K562 (cell line): ENCODE results near the gene MAP2. TPM values are rescaled to one million over a fixed set of nuclear protein-coding genes. Genes with fewer than 3 reads are reported as not detected.

Experiments
- BDP1 ChIP-seq: IDR thresholded peaks from 3 replicates; pipeline ENCODE4 v1.6.1; 2011; ENCODE audit not compliant: insufficient read length, insufficient read depth
- HMGN3 ChIP-seq: IDR thresholded peaks from 2 replicates; pipeline ENCODE4 v1.6.1; 2011; ENCODE audit warnings: borderline replicate concordance, low read depth, mild to moderate bottlenecking, mixed read lengths, low read length; ENCODE audit not compliant: insufficient read length; ENCODE audit errors: extremely low read depth
- NBN ChIP-seq: fragments of 450-650 bp; IDR thresholded peaks from 2 replicates; pipeline ENCODE4 v1.6.1; 2016; ENCODE audit warnings: low read depth, mild to moderate bottlenecking
- NONO ChIP-seq, 2 experiments: fragments of 200-400 bp in 1 of 2; fragments of 450-650 bp in 1 of 2; formaldehyde crosslinking in 1 of 2; IDR thresholded peaks; 2 replicates each; pipeline ENCODE4 v1.6.1; 2017; ENCODE audit warnings: low read depth in 2 of 2, mild to moderate bottlenecking in 2 of 2, moderate library complexity in 2 of 2, low read length in 1 of 2
- SAFB2 ChIP-seq: fragments of 200-400 bp; formaldehyde crosslinking; IDR thresholded peaks from 2 replicates; pipeline ENCODE4 v1.6.1; 2018; ENCODE audit warnings: borderline replicate concordance, low read length, low read depth, moderate library complexity; ENCODE audit not compliant: severe bottlenecking
- SREBF2 ChIP-seq: sonication (generic); formaldehyde crosslinking; IDR thresholded peaks from 2 replicates; pipeline ENCODE4 v1.4.0; 2020; ENCODE audit warnings: mild to moderate bottlenecking, missing genetic modification reagents
- polyA plus RNA-seq, 8 experiments: library from polyadenylated mRNA; depleted of rRNA in 4 of 8; stranded (reverse) in 5 of 8; unstranded in 3 of 8; fragments of >200 nt; fragmentation: Nextera tagmentation in 2 of 8; fragmentation: Illumina TruSeq in 1 of 8; extraction: Ambion mirVana in 2 of 8; extraction: Trizol in 1 of 8; gene quantifications; 2 replicates each; pipeline versions ENCODE4 v1.2.1 to v1.2.3, GENCODE V29; 2011 to 2014; ENCODE audit warnings: inconsistent platforms in 1 of 8, missing spikeins in 1 of 8
- total RNA-seq, 7 experiments: library from RNA; depleted of rRNA in 6 of 7; stranded (reverse); fragments of >200 nt in 6 of 7; fragmentation: Illumina TruSeq in 2 of 7; extraction: Trizol in 2 of 7; gene quantifications; 2 replicates each; pipeline versions ENCODE4 v1.2.1 to v1.2.3, GENCODE V29; 2011 to 2021; ENCODE audit warnings: low replicate concordance in 1 of 7
- TF ChIP-seq, protein P1 (sequence below): fragments of 200-800 bp; sonication (Bioruptor generic); IDR thresholded peaks from 2 replicates; pipeline ENCODE4 v1.6.1; 2017; ENCODE audit warnings: missing genetic modification characterization, missing compliant biosample characterization
- TF ChIP-seq, protein P2 (sequence below): fragments of 200-600 bp; sonication (generic); IDR thresholded peaks from one replicate; pipeline ENCODE4 v1.6.1; 2012; ENCODE audit warnings: mild to moderate bottlenecking, low read depth, low read length, inconsistent platforms

The MAP2 gene
- total and polyA plus RNA-seq, 9 of the 15 experiments (the other 6 are each of a cell fraction or from before 2014, with no cell fraction given): 0.13 TPM; not detected in 8

DNA sequence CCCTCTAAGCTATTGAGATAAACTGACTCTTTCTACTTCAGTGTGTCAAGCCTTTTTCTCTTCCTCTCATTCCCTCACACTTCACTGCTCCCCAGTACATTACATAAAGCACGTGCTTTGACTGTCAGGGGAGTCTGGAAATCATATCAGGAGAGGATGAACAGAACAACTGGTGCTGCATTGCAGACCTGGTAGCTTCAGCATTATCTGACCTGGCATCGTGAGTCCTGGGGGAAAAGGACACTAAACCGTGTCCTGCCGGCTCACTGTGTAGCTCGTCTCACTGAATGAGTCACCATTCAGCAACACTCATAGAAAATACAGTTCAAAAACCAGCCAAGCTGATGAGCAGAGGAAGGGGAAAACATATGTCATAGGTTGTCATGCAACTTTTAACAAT lies 239.3 kb downstream of the MAP2 start (continued):
- TF ChIP-seq, protein P1, sequence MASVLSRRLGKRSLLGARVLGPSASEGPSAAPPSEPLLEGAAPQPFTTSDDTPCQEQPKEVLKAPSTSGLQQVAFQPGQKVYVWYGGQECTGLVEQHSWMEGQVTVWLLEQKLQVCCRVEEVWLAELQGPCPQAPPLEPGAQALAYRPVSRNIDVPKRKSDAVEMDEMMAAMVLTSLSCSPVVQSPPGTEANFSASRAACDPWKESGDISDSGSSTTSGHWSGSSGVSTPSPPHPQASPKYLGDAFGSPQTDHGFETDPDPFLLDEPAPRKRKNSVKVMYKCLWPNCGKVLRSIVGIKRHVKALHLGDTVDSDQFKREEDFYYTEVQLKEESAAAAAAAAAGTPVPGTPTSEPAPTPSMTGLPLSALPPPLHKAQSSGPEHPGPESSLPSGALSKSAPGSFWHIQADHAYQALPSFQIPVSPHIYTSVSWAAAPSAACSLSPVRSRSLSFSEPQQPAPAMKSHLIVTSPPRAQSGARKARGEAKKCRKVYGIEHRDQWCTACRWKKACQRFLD (CRISPR knock-in tag): no peak
- TF ChIP-seq NBN: no peak
- TF ChIP-seq, protein P2, sequence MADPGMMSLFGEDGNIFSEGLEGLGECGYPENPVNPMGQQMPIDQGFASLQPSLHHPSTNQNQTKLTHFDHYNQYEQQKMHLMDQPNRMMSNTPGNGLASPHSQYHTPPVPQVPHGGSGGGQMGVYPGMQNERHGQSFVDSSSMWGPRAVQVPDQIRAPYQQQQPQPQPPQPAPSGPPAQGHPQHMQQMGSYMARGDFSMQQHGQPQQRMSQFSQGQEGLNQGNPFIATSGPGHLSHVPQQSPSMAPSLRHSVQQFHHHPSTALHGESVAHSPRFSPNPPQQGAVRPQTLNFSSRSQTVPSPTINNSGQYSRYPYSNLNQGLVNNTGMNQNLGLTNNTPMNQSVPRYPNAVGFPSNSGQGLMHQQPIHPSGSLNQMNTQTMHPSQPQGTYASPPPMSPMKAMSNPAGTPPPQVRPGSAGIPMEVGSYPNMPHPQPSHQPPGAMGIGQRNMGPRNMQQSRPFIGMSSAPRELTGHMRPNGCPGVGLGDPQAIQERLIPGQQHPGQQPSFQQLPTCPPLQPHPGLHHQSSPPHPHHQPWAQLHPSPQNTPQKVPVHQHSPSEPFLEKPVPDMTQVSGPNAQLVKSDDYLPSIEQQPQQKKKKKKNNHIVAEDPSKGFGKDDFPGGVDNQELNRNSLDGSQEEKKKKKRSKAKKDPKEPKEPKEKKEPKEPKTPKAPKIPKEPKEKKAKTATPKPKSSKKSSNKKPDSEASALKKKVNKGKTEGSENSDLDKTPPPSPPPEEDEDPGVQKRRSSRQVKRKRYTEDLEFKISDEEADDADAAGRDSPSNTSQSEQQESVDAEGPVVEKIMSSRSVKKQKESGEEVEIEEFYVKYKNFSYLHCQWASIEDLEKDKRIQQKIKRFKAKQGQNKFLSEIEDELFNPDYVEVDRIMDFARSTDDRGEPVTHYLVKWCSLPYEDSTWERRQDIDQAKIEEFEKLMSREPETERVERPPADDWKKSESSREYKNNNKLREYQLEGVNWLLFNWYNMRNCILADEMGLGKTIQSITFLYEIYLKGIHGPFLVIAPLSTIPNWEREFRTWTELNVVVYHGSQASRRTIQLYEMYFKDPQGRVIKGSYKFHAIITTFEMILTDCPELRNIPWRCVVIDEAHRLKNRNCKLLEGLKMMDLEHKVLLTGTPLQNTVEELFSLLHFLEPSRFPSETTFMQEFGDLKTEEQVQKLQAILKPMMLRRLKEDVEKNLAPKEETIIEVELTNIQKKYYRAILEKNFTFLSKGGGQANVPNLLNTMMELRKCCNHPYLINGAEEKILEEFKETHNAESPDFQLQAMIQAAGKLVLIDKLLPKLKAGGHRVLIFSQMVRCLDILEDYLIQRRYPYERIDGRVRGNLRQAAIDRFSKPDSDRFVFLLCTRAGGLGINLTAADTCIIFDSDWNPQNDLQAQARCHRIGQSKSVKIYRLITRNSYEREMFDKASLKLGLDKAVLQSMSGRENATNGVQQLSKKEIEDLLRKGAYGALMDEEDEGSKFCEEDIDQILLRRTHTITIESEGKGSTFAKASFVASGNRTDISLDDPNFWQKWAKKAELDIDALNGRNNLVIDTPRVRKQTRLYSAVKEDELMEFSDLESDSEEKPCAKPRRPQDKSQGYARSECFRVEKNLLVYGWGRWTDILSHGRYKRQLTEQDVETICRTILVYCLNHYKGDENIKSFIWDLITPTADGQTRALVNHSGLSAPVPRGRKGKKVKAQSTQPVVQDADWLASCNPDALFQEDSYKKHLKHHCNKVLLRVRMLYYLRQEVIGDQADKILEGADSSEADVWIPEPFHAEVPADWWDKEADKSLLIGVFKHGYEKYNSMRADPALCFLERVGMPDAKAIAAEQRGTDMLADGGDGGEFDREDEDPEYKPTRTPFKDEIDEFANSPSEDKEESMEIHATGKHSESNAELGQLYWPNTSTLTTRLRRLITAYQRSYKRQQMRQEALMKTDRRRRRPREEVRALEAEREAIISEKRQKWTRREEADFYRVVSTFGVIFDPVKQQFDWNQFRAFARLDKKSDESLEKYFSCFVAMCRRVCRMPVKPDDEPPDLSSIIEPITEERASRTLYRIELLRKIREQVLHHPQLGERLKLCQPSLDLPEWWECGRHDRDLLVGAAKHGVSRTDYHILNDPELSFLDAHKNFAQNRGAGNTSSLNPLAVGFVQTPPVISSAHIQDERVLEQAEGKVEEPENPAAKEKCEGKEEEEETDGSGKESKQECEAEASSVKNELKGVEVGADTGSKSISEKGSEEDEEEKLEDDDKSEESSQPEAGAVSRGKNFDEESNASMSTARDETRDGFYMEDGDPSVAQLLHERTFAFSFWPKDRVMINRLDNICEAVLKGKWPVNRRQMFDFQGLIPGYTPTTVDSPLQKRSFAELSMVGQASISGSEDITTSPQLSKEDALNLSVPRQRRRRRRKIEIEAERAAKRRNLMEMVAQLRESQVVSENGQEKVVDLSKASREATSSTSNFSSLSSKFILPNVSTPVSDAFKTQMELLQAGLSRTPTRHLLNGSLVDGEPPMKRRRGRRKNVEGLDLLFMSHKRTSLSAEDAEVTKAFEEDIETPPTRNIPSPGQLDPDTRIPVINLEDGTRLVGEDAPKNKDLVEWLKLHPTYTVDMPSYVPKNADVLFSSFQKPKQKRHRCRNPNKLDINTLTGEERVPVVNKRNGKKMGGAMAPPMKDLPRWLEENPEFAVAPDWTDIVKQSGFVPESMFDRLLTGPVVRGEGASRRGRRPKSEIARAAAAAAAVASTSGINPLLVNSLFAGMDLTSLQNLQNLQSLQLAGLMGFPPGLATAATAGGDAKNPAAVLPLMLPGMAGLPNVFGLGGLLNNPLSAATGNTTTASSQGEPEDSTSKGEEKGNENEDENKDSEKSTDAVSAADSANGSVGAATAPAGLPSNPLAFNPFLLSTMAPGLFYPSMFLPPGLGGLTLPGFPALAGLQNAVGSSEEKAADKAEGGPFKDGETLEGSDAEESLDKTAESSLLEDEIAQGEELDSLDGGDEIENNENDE: no peak
- TF ChIP-seq SAFB2: no peak
- no peak for TF ChIP-seq HMGN3
- no peak for TF ChIP-seq SREBF2
- TF ChIP-seq NONO (IDR thresholded peaks at IDR 0.05; ENCODE audit: low read depth in 2 of 2, low read length in 1 of 2): no peak
- no peak for TF ChIP-seq BDP1
- TF ChIP-seq, all 486 proteins: peak for 0
